Thyroid gland (tissue), 4 donors: Measurements from ENCODE around the gene VASN.

Experiments
- POLR2A ChIP-seq, 2 donors: fragments of 450-650 bp; IDR thresholded peaks; one replicate each; pipeline ENCODE4 v1.6.1; 2017; ENCODE audit warnings: antibody characterized with exemption in 2 of 2, mild to moderate bottlenecking in 2 of 2, moderate library complexity in 1 of 2
- TF ChIP-seq, protein P1 (sequence below), 6 experiments: fragments of 200-600 bp in 3 of 6; fragments of 450-650 bp in 3 of 6; sonication (generic) in 3 of 6; IDR thresholded peaks; one replicate each; pipeline ENCODE4 v1.5.1; 2016 to 2019; ENCODE audit warnings: antibody characterized with exemption in 6 of 6, mild to moderate bottlenecking in 2 of 6, inconsistent platforms in 1 of 6, moderate library complexity in 1 of 6

DNA sequence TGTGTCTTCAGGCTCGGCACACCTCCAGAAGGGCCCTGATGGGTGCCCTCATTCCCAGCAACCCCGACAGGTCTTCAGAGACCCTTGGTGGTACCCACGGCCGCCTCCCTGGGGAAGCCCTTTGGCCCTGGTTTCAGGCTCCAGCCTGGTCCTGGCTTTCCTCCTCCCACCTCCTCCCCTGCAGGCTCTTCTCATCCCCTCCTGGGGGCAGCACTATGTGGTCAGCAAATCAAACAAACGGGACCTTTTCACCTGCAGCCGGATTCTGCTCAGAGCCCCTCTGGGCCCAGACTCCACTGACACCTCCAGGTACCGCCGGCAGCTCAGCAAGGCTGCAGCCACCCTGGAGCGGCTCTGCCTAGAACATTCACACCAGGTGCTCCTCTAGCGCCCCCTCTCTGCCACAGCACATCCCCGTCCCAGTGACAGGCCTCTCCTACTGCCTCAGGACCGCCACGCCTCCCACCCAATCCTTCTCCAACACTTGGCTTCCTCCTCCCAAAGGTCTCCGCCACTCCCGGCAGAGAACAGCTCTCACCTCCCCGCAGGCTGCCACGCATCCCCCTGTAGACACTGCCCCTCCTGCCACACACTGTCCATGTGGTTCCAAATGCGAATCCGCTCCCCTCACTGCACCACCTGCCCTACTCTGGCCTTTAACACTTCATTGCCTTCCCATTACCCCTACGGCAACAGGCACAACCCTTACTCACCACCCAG is 32.8 kb downstream of the VASN start:
- TF ChIP-seq, protein P1, sequence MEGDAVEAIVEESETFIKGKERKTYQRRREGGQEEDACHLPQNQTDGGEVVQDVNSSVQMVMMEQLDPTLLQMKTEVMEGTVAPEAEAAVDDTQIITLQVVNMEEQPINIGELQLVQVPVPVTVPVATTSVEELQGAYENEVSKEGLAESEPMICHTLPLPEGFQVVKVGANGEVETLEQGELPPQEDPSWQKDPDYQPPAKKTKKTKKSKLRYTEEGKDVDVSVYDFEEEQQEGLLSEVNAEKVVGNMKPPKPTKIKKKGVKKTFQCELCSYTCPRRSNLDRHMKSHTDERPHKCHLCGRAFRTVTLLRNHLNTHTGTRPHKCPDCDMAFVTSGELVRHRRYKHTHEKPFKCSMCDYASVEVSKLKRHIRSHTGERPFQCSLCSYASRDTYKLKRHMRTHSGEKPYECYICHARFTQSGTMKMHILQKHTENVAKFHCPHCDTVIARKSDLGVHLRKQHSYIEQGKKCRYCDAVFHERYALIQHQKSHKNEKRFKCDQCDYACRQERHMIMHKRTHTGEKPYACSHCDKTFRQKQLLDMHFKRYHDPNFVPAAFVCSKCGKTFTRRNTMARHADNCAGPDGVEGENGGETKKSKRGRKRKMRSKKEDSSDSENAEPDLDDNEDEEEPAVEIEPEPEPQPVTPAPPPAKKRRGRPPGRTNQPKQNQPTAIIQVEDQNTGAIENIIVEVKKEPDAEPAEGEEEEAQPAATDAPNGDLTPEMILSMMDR (IDR thresholded peaks at IDR 0.05), result peak in 4 of 6 experiments; percentile 16 to 40 (median 31)
- no peak for TF ChIP-seq POLR2A (IDR thresholded peaks at IDR 0.05)
